Colonic mucosa (tissue), 4 donors: Measurements from ENCODE around the gene CDYL. TPM values are rescaled to one million over a fixed set of nuclear protein-coding genes. Genes with fewer than 3 reads are reported as not detected.

ENCODE experiments used
- DNase-seq: peaks from one replicate; pipeline ENCODE4 v3.0.0-alpha.2; 2020
- H3K27ac ChIP-seq: fragments of 200-600 bp; one replicate; pipeline ENCODE4 v1.8.0; 2021
- H3K27me3 ChIP-seq: fragments of 200-600 bp; one replicate; pipeline ENCODE4 v1.8.0; 2021
- H3K36me3 ChIP-seq: fragments of 200-600 bp; one replicate; pipeline ENCODE4 v1.8.0; 2021
- H3K4me1 ChIP-seq: fragments of 200-600 bp; one replicate; pipeline ENCODE4 v1.8.0; 2021; ENCODE audit warnings: mild to moderate bottlenecking
- H3K4me3 ChIP-seq: fragments of 200-600 bp; one replicate; pipeline ENCODE4 v1.8.0; 2021
- H3K9ac ChIP-seq, 2 donors: one replicate each; pipeline ENCODE4 v1.7.0; 2013; ENCODE audit warnings: control low read depth in 2 of 2, low read depth in 2 of 2, low read length in 2 of 2
- H3K9me3 ChIP-seq: fragments of 200-600 bp; one replicate; pipeline ENCODE4 v1.8.0; 2021
- intact Hi-C: fragments of 100-400 bp; cut with DNase I; formaldehyde crosslinking; loops from one replicate; pipeline ENCODE4 v1.14.1; 2022
- total RNA-seq, 2 donors: library from RNA; stranded (reverse); fragmentation: NEBNext Ultra II Directional in 1 of 2; extraction: Animal tissue kit (Norgen Biotek cat#: 25700) in 1 of 2; gene quantifications; one replicate each; pipeline ENCODE4 v1.2.1, GENCODE V29; 2021
- TF ChIP-seq, protein P1 (sequence below): fragments of 200-600 bp; IDR thresholded peaks from one replicate; pipeline ENCODE4 v1.8.0; 2022; ENCODE audit warnings: antibody characterized with exemption, mild to moderate bottlenecking
- donor health status: healthy.
- donor health status: DM: no; HTN: no; CAD: no.
- donor health status: DM: no; HTN: no; CAD: no.

Gene CDYL
- total RNA-seq, 2 donors from 2014 or later: 44.3 to 48.6 TPM

DNA sequence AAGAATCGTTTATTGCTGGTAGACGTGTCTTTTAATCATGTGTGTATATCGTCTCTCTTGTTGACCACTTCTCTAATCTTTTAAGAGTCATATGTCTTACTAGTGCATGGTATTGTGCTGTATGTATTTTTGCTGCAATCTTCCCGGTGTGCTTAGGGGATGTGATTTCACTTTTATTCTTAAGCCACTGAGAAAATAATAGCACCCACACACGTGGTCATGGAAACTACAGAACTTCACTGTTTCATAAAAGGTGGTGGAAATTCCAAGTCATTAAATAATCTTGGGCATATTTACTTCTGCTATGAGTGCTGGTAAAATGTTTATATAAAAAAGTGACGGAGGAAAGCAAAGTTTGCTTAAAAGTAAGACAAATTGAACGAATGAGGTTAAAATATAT is 3.0 kb upstream of the CDYL start:
- no peaks in the 10 kb centered on the region for H3K9me3 ChIP-seq
- peaks cover 5% of the 10 kb centered on the region for H3K4me1 ChIP-seq
- TF ChIP-seq, protein P1, sequence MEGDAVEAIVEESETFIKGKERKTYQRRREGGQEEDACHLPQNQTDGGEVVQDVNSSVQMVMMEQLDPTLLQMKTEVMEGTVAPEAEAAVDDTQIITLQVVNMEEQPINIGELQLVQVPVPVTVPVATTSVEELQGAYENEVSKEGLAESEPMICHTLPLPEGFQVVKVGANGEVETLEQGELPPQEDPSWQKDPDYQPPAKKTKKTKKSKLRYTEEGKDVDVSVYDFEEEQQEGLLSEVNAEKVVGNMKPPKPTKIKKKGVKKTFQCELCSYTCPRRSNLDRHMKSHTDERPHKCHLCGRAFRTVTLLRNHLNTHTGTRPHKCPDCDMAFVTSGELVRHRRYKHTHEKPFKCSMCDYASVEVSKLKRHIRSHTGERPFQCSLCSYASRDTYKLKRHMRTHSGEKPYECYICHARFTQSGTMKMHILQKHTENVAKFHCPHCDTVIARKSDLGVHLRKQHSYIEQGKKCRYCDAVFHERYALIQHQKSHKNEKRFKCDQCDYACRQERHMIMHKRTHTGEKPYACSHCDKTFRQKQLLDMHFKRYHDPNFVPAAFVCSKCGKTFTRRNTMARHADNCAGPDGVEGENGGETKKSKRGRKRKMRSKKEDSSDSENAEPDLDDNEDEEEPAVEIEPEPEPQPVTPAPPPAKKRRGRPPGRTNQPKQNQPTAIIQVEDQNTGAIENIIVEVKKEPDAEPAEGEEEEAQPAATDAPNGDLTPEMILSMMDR: no peak
- H3K36me3 ChIP-seq: no peaks in the 10 kb centered on the region
- H3K9ac ChIP-seq: no peak overlapping the region
- no peak overlapping the region for H3K4me3 ChIP-seq
- intact Hi-C loops: loop anchor here (10.0 kb wide), 1 partner anchor 458 kb away; no protein-coding TSS in a partner anchor
- no peak for DNase-seq
- H3K27ac ChIP-seq: no peak overlapping the region
- H3K27me3 ChIP-seq: no peaks in the 10 kb centered on the region

DNA sequence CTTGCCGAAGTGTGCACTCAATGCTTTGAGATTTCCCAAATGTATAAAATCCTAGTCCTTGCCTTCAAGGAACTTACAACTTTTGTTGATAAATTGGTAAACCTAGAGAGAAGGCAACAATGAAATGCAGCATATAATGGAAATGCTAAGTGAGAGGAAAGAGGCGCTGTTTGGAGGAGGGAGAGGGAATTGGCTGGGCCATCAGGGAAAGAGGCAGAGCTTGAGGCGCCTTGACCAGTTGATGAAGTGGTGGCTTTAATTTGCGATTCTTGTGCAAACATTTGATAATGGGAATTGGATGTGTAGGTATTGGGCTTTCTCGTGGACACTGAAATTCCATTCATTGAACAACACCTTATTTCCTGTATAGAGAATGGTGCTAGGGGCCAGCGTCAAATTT is 1.9 kb upstream of the CDYL start:
- H3K4me3 ChIP-seq: peak overlapping the region; percentile 46
- H3K27ac ChIP-seq: no peak overlapping the region
- H3K9me3 ChIP-seq: no peaks in the 10 kb centered on the region
- no peaks in the 10 kb centered on the region for H3K36me3 ChIP-seq
- peaks cover 5% of the 10 kb centered on the region for H3K4me1 ChIP-seq
- intact Hi-C loops: loop anchor here (10.0 kb wide), 1 partner anchor 459 kb away; no protein-coding TSS in a partner anchor
- DNase-seq: no peak
- no peaks in the 10 kb centered on the region for H3K27me3 ChIP-seq
- H3K9ac ChIP-seq: peak overlapping the region in 1 of 2 donors; percentile 19
- TF ChIP-seq, protein P1: no peak

DNA sequence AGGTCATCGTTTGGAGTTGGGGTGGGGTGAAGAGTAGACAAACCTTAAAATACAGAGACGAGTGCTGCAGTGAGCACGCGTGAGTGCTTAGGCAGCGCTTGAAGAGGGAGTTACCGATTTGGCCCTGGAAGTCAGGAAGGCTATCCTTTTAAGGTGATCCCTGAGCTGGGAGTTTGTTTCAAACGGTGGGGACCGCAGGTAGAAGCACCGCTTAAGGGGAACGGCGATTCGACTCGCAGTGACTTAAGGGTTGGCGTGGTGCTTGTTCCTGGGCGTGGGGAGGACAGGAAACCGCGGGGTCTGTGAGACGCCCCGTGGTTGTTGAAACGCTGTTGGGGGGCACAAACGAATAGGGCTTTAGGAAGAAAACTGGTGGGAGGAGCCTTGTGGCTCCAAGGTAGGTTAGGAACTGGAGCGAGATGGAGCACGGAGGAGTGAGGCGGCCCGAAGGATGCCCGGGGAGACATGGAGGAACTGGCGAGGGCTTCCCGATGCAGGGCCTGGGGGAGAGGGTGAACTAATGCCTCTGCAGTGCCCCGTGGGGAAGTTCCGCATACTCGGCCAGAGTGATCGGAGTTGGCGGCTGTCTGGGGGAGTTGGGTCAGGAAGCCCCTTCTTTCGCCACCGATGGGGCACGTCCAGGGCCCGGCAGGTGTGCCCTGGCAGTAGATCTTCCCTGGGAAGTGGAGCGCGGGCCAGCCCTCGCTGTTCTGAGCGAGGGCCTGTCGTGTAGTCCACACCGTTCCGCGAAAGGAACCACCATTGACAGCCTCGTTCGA is 1.3 kb upstream of the CDYL start:
- Histone ChIP-seq H3K9me3 (no peaks in the 10 kb centered on the region), H3K27ac (peak overlapping the region; percentile 62), H3K36me3 (no peaks in the 10 kb centered on the region), H3K9ac (peak overlapping the region; percentile 70), H3K4me1 (peaks cover 5% of the 10 kb centered on the region), H3K27me3 (no peaks in the 10 kb centered on the region), H3K4me3 (peak overlapping the region; percentile 46)
- intact Hi-C loops: loop anchor here (10.0 kb wide), 1 partner anchor 460 kb away; no protein-coding TSS in a partner anchor
- peak; percentile 47 for DNase-seq
- TF ChIP-seq, protein P1: no peak

- peaks cover 5% of the 10 kb centered on the region for H3K4me1 ChIP-seq
- peak; percentile 81 for DNase-seq
- H3K4me3 ChIP-seq: peak overlapping the region; percentile 46
- no peaks in the 10 kb centered on the region for H3K36me3 ChIP-seq
- peak overlapping the region; percentile 70 for H3K9ac ChIP-seq
- H3K9me3 ChIP-seq: no peaks in the 10 kb centered on the region
- no peaks in the 10 kb centered on the region for H3K27me3 ChIP-seq
- TF ChIP-seq, protein P1: peak; percentile 23
- H3K27ac ChIP-seq: peak overlapping the region; percentile 79
- intact Hi-C loops: loop anchor here (10.0 kb wide), 1 partner anchor 461 kb away; no protein-coding TSS in a partner anchor
Measured at GRCh38 chr6:4775494-4776130, 592 bp upstream of the CDYL start.

DNA sequence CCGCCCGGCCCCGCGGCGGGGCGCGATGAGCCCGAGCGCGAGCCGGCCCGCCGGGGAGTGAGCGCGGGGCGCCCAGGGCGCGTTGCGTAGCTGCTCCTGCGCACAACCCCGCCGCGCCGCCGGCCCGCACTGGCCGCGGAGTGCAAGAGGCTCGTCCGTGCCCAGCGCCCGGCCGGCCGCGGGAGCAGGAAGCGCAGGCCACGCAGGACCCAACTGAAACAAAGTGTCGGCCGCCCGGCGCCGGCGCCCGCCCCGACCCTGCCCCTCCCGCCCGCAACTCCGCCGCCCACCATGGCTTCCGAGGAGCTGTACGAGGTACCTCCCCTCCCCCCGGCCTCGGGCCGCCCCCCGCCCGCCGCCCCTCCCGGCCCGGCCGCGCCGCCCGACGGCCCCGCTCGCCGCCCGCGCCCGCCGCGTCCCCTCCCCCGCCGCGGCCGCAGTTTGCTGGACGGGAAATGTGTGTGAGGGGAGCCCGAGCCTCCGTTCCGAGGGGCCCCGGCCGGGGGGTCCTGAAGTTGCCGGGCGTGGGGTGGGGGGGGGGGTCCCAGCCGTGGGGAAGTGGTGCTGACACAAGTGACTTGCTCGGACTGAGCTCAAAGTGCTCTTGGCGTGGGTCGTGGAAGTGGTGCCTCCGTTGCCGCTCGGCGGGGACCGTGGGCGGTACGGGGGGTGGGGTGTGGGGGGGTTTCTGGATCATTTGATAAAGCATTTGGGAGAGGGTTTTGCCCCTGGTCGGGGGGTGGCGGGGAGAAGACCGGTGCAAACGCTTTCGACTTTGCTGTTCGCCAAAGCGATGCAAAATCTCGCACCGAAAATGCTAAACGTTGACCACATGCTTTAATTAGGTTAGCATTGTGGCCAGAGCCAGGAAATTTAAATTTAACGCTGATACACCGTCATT is 539 bp downstream of the CDYL start:
- TF ChIP-seq, protein P1: no peak
- H3K9me3 ChIP-seq: no peaks in the 10 kb centered on the region
- peak; percentile 47 for DNase-seq
- H3K36me3 ChIP-seq: no peaks in the 10 kb centered on the region
- peak overlapping the region; percentile 59 for H3K4me3 ChIP-seq
- H3K27me3 ChIP-seq: no peaks in the 10 kb centered on the region
- H3K27ac ChIP-seq: peak overlapping the region; percentile 60
- H3K9ac ChIP-seq: peak overlapping the region; percentile 70 to 82
- H3K4me1 ChIP-seq: peaks cover 5% of the 10 kb centered on the region
- intact Hi-C loops: loop anchor here (10.0 kb wide), 1 partner anchor 462 kb away; no protein-coding TSS in a partner anchor
